HEK293T (cell line): Measurements from ENCODE around the gene GMPR.

Source experiments
- CTCF ChIA-PET: fragments of 350-600 bp; formaldehyde crosslinking; extraction: SDS; loops from one replicate; lab custom pipeline; 2021; ENCODE audit warnings: antibody characterized with exemption, inconsistent platforms; lab: Yijun Ruan, JAX
- POLR2A ChIA-PET: fragments of 350-600 bp; formaldehyde crosslinking; extraction: SDS; loops from one replicate; lab custom pipeline; 2020; ENCODE audit warnings: antibody characterized with exemption, inconsistent platforms; lab: Yijun Ruan, JAX
- DNase-seq: peaks from one replicate; pipeline ENCODE4 v3.0.0; 2012; ENCODE audit warnings: mixed read lengths; ENCODE audit errors: extremely low spot score
- ARNT ChIP-seq: fragments of 450-650 bp; IDR thresholded peaks from 2 replicates; pipeline ENCODE4 v1.6.1; 2017; ENCODE audit warnings: mild to moderate bottlenecking
- BHLHE40 ChIP-seq: fragments of 450-650 bp; IDR thresholded peaks from 2 replicates; pipeline ENCODE4 v1.6.1; 2016; ENCODE audit warnings: mild to moderate bottlenecking, moderate library complexity, borderline replicate concordance
- CTBP1 ChIP-seq: fragments of 450-650 bp; IDR thresholded peaks from 2 replicates; pipeline ENCODE4 v1.6.1; 2016; ENCODE audit warnings: borderline replicate concordance
- ELF4 ChIP-seq: fragments of 450-650 bp; IDR thresholded peaks from 2 replicates; pipeline ENCODE4 v1.6.1; 2017; ENCODE audit warnings: antibody characterized with exemption
- FOXA1 ChIP-seq: fragments of 450-650 bp; IDR thresholded peaks from 2 replicates; pipeline ENCODE4 v1.6.1; 2016; ENCODE audit warnings: mild to moderate bottlenecking
- FOXK2 ChIP-seq: fragments of 450-650 bp; IDR thresholded peaks from 2 replicates; pipeline ENCODE4 v1.6.1; 2016; ENCODE audit warnings: mild to moderate bottlenecking
- FOXM1 ChIP-seq: fragments of 450-650 bp; IDR thresholded peaks from 2 replicates; pipeline ENCODE4 v1.6.1; 2017; ENCODE audit warnings: mild to moderate bottlenecking, borderline replicate concordance
- HDGF ChIP-seq: fragments of 450-650 bp; IDR thresholded peaks from 2 replicates; pipeline ENCODE4 v1.6.1; 2017; ENCODE audit warnings: antibody characterized with exemption, borderline replicate concordance
- L3MBTL2 ChIP-seq: fragments of 450-650 bp; conservative IDR thresholded peaks from 2 replicates; pipeline ENCODE4 v1.6.1; 2016; ENCODE audit warnings: mild to moderate bottlenecking
- LEF1 ChIP-seq: fragments of 450-650 bp; IDR thresholded peaks from 2 replicates; pipeline ENCODE4 v1.6.1; 2017; ENCODE audit warnings: mild to moderate bottlenecking, borderline replicate concordance
- NFRKB ChIP-seq: fragments of 450-650 bp; IDR thresholded peaks from 2 replicates; pipeline ENCODE4 v1.6.1; 2016; ENCODE audit warnings: mild to moderate bottlenecking, moderate library complexity
- PKNOX1 ChIP-seq: fragments of 450-650 bp; IDR thresholded peaks from 2 replicates; pipeline ENCODE4 v1.6.1; 2016
- SP1 ChIP-seq: fragments of 450-650 bp; IDR thresholded peaks from 2 replicates; pipeline ENCODE4 v1.6.1; 2017
- SUZ12 ChIP-seq: fragments of 450-650 bp; IDR thresholded peaks from 2 replicates; pipeline ENCODE4 v1.6.1; 2016; ENCODE audit warnings: mild to moderate bottlenecking
- TARDBP ChIP-seq: fragments of 450-650 bp; IDR thresholded peaks from 2 replicates; pipeline ENCODE4 v1.6.1; 2016
- ZNF384 ChIP-seq: fragments of 450-650 bp; IDR thresholded peaks from 2 replicates; pipeline ENCODE4 v1.6.1; 2016

GMPR gene

GRCh38 chr6:16335176-16335575 lies 96.8 kb downstream of the GMPR start:
- CTCF ChIA-PET: interaction anchor here (1.2 kb wide), 1 partner anchor 61 kb away, joined by 3 read pairs; no protein-coding TSS in a partner anchor
- POLR2A ChIA-PET: no interaction called here
- DNase-seq: no peak
- no peak for TF ChIP-seq SUZ12
- no peak for TF ChIP-seq L3MBTL2
- TF ChIP-seq FOXA1: no peak
- TF ChIP-seq BHLHE40: no peak
- TF ChIP-seq FOXK2: no peak
- no peak for TF ChIP-seq FOXM1
- no peak for TF ChIP-seq NFRKB
- TF ChIP-seq CTBP1: no peak
- TF ChIP-seq PKNOX1: no peak
- no peak for TF ChIP-seq HDGF
- TF ChIP-seq LEF1: no peak
- TF ChIP-seq SP1: no peak
- TF ChIP-seq ELF4: no peak
- TF ChIP-seq ARNT: no peak
- no peak for TF ChIP-seq ZNF384
- TF ChIP-seq TARDBP: no peak

GRCh38 chr6:16336056-16336818 lies 97.8 kb downstream of the GMPR start:
- no peak for DNase-seq
- TF ChIP-seq LEF1 (no peak), SP1 (no peak), BHLHE40 (no peak), FOXA1 (no peak), CTBP1 (no peak), ARNT (no peak), TARDBP (no peak), ZNF384 (no peak), PKNOX1 (no peak), FOXM1 (no peak), SUZ12 (no peak), HDGF (no peak), L3MBTL2 (no peak), NFRKB (no peak), FOXK2 (no peak), ELF4 (no peak)
- ChIA-PET CTCF (interaction anchor here (1.4 kb wide), 1 partner anchor 19 kb away, joined by 3 read pairs; no protein-coding TSS in a partner anchor), POLR2A (no interaction called here)

- ChIA-PET CTCF (interaction anchor here (1.4 kb wide), 1 partner anchor 20 kb away, joined by 3 read pairs; no protein-coding TSS in a partner anchor), POLR2A (no interaction called here)
- DNase-seq: no peak
- TF ChIP-seq HDGF (no peak), ARNT (no peak), FOXK2 (no peak), FOXM1 (no peak), FOXA1 (no peak), ELF4 (no peak), LEF1 (no peak), SUZ12 (no peak), CTBP1 (no peak), L3MBTL2 (no peak)
Observed at GRCh38 chr6:16336911-16337294, 98.5 kb downstream of the GMPR start.

GRCh38 chr6:16337295-16337975 lies 99.0 kb downstream of the GMPR start:
- ChIA-PET POLR2A (no interaction called here), CTCF (interaction anchor here (1.4 kb wide), 1 partner anchor 20 kb away, joined by 3 read pairs; no protein-coding TSS in a partner anchor)
- TF ChIP-seq BHLHE40 (no peak), TARDBP (no peak), FOXA1 (no peak), ARNT (no peak), NFRKB (no peak), LEF1 (no peak), ZNF384 (no peak), FOXK2 (no peak), HDGF (no peak), FOXM1 (no peak), PKNOX1 (no peak), SP1 (no peak), CTBP1 (no peak), ELF4 (no peak), L3MBTL2 (no peak)
- DNase-seq: no peak

- TF ChIP-seq TARDBP (no peak), PKNOX1 (no peak; the same call in 1 of the 2 replicates), FOXM1 (no peak), NFRKB (no peak), SP1 (no peak), ELF4 (no peak), CTBP1 (no peak), BHLHE40 (no peak), FOXA1 (no peak), SUZ12 (no peak), ZNF384 (no peak)
- peak; percentile 50 for DNase-seq
- CTCF ChIA-PET: interaction anchor here (0.6 to 1.0 kb wide), 2 partner anchors 255 to 752 kb away, joined by 3 to 4 read pairs; no protein-coding TSS in a partner anchor
- POLR2A ChIA-PET: no interaction called here
Observed at GRCh38 chr6:16338577-16339264, 100.3 kb downstream of the GMPR start.
